ENCODE measurements around the gene IGSF3.
"Not testable (repeated sequence)": the region's sequence is repeated elsewhere in the genome, so short reads cannot be mapped to it uniquely, and the experiment has no call there.

DNA sequence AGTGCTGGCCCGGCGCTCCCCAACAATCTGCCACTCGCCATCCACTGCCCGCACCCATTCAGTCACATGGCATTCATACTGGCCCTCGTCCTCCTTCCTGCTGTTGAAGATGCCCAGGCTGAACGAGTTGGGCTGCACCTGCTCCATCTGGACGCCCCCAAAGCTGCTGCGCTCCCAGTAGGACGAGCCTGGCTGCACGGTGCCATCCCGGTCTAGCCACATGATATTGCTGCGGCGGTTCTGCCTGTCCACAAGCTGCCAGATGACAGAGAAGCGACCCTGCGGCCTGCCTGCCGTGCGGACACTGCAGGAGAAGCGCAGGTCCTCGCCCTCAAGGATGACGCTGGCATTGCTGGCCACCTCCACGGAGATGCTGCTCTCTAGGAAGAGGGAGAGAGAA is 63.9 kb downstream of the IGSF3 start:
- TF ChIP-seq, protein P1, sequence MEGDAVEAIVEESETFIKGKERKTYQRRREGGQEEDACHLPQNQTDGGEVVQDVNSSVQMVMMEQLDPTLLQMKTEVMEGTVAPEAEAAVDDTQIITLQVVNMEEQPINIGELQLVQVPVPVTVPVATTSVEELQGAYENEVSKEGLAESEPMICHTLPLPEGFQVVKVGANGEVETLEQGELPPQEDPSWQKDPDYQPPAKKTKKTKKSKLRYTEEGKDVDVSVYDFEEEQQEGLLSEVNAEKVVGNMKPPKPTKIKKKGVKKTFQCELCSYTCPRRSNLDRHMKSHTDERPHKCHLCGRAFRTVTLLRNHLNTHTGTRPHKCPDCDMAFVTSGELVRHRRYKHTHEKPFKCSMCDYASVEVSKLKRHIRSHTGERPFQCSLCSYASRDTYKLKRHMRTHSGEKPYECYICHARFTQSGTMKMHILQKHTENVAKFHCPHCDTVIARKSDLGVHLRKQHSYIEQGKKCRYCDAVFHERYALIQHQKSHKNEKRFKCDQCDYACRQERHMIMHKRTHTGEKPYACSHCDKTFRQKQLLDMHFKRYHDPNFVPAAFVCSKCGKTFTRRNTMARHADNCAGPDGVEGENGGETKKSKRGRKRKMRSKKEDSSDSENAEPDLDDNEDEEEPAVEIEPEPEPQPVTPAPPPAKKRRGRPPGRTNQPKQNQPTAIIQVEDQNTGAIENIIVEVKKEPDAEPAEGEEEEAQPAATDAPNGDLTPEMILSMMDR (IDR thresholded peaks at IDR 0.05): not testable (repeated sequence)
- TF ChIP-seq POLR2A, EP300 (IDR thresholded peaks at IDR 0.05): not testable (repeated sequence)

Data from suprapubic skin (tissue), 3 donors.